Neutrophil (primary cell): ENCODE measurements around the gene MMP24.
A peak's percentile ranks its signal among the peaks of the same experiment; 100 is the strongest.
"Not testable (repeated sequence)": the region's sequence is repeated elsewhere in the genome, so short reads cannot be mapped to it uniquely, and the experiment has no call there.

Experiments used
- H3K27ac ChIP-seq: fragments of 200-600 bp; sonication (generic); 2 replicates; pipeline ENCODE4 v1.5.1; 2016; ENCODE audit warnings: mild to moderate bottlenecking, moderate library complexity
- H3K27me3 ChIP-seq: fragments of 200-600 bp; sonication (generic); 2 replicates; pipeline ENCODE4 v1.6.0; 2016; ENCODE audit warnings: mild to moderate bottlenecking
- H3K36me3 ChIP-seq: fragments of 200-600 bp; sonication (generic); 2 replicates; pipeline ENCODE4 v1.5.1; 2017
- H3K4me1 ChIP-seq, 2 experiments: fragments of 200-600 bp in 1 of 2; sonication (generic) in 1 of 2; 1 replicate in 1 of 2; 2 replicates in 1 of 2; pipeline versions ENCODE4 v1.5.1 to v1.6.1; 2013 to 2016; ENCODE audit warnings: low read depth in 1 of 2, low read length in 1 of 2, mild to moderate bottlenecking in 1 of 2, moderate library complexity in 1 of 2; ENCODE audit not compliant: control insufficient read depth in 1 of 2, insufficient read depth in 1 of 2
- H3K4me3 ChIP-seq, 2 experiments: fragments of 200-600 bp in 1 of 2; sonication (generic) in 1 of 2; 1 replicate in 1 of 2; 2 replicates in 1 of 2; pipeline ENCODE4 v1.5.1; 2013 to 2016; ENCODE audit warnings: low read depth in 1 of 2, low read length in 1 of 2, mild to moderate bottlenecking in 1 of 2, moderate library complexity in 1 of 2
- H3K9me3 ChIP-seq: fragments of 200-600 bp; sonication (generic); 2 replicates; pipeline ENCODE4 v1.5.1; 2016
- TF ChIP-seq, protein P1 (sequence below): fragments of 200-600 bp; sonication (generic); IDR thresholded peaks from 2 replicates; pipeline ENCODE4 v1.5.1; 2016; ENCODE audit warnings: antibody characterized with exemption

Gene MMP24

DNA sequence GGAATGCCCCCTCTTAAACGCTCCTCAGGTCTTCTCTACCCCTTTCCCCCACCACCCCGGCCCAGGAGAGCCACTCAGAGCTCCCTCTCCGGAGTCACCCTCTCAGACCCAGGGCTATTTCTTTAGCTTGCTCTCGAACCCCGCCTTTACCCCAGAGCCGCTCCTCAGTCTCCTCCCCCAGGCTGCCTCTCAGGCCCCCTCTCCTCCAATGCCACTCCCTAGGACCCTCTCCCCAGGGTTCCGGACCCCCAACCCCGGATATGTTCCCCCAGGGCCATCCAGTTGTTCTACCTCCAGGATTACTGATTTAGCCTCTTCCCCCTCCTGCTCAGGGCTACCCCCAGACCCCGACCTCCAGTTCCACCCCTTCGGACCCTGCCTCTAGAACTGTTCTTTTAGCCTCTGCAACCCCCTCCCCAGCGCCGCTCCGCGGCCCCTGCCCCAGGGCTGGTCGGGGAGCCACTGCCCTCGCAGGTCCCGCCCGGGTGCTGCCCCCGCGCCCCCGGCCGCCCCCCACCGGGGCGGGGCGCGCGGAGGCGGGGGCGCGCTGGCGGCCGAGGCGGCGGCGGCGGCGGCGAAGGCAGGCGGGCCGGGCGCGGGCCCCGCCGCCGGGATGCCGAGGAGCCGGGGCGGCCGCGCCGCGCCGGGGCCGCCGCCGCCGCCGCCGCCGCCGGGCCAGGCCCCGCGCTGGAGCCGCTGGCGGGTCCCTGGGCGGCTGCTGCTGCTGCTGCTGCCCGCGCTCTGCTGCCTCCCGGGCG is at the start of gene MMP24:
Gene MMP24 (plus strand): TSS at position 565 of the 758 bp plus-strand sequence. CDS start 49 bp downstream, at position 614.
- peaks cover 59% of the 10 kb centered on the region for H3K27me3 ChIP-seq
- peaks cover 0 to 8% of the 10 kb centered on the region in 2 experiments for H3K4me1 ChIP-seq
- TF ChIP-seq, protein P1, sequence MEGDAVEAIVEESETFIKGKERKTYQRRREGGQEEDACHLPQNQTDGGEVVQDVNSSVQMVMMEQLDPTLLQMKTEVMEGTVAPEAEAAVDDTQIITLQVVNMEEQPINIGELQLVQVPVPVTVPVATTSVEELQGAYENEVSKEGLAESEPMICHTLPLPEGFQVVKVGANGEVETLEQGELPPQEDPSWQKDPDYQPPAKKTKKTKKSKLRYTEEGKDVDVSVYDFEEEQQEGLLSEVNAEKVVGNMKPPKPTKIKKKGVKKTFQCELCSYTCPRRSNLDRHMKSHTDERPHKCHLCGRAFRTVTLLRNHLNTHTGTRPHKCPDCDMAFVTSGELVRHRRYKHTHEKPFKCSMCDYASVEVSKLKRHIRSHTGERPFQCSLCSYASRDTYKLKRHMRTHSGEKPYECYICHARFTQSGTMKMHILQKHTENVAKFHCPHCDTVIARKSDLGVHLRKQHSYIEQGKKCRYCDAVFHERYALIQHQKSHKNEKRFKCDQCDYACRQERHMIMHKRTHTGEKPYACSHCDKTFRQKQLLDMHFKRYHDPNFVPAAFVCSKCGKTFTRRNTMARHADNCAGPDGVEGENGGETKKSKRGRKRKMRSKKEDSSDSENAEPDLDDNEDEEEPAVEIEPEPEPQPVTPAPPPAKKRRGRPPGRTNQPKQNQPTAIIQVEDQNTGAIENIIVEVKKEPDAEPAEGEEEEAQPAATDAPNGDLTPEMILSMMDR = no peak
- H3K36me3 ChIP-seq = no peaks in the 10 kb centered on the region
- H3K27ac ChIP-seq = no peak within 1 kb of the TSS
- H3K9me3 ChIP-seq = no peaks in the 10 kb centered on the region
- peak within 1 kb of the TSS in 1 of 2 experiments; percentile 14 for H3K4me3 ChIP-seq

DNA sequence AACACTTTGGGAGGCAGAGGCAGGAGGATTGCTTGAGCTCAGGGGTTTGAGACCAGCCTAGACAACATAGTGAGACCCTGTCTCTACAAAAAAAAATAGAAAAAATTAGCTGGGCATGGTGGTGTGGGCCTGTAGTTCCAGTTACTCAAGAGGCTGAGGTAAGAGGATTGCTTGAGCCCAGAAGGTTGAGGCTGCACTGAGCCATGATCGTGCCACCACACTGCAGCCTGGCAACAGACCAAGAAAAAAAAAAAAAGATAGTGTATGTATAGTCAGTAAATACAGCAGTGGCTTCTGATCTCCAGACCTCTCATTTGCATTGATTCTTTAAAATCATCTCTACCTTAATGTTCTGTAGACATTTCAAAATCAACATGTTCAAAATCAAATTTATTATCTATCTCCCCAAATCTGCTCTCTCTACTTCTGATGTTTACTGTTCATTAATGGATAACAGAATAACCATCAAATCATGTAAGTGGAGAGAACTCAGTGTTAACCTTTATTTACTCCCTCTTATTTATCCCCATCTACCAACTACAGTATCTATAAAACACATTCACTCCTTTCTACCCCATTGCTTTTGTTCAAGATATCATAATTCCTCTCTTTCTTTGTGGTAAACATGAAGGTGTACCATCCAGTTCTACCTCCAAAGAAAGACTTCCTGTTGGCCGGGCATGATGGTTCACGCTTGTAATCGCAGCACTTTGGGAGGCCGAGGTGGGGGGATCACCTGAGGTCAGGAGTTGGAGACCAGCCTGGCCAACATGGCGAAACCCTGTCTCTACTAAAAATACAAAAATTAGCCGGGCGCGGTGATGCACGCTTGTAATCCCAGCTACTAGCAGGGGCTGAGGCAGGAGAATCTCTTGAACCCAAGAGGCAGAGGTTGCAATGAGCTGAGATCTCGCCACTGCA is 46.9 kb upstream of the MMP24 start:
- H3K4me3 ChIP-seq = no peak overlapping the region
- no peaks in the 10 kb centered on the region for H3K36me3 ChIP-seq
- TF ChIP-seq, protein P1 = no peak
- no peak overlapping the region for H3K27ac ChIP-seq
- no peaks in the 10 kb centered on the region for H3K4me1 ChIP-seq
- no peaks in the 10 kb centered on the region for H3K9me3 ChIP-seq
- no peaks in the 10 kb centered on the region for H3K27me3 ChIP-seq

DNA sequence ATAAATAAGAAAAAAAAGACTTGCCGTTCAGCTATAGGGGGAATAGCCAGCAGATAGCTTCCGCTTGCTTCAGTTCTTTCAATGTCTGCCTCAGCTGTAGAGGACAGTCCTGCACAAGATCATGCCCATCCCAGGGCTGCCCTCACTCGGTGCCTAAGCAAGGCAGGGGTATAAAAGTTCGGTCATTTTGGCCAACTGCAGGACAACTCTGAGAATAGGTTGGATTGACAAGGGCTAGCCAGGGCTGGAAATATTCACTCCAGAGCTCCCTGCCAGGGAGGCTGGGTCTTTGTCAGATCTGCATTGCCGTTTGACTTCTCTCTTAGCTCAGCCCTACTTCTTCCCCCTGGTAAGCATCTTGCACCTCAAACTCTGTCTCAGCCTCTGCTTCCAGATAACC is 46.2 kb upstream of the MMP24 start:
- TF ChIP-seq, protein P1 = no peak
- Histone ChIP-seq H3K36me3 (no peaks in the 10 kb centered on the region), H3K27me3 (no peaks in the 10 kb centered on the region)

DNA sequence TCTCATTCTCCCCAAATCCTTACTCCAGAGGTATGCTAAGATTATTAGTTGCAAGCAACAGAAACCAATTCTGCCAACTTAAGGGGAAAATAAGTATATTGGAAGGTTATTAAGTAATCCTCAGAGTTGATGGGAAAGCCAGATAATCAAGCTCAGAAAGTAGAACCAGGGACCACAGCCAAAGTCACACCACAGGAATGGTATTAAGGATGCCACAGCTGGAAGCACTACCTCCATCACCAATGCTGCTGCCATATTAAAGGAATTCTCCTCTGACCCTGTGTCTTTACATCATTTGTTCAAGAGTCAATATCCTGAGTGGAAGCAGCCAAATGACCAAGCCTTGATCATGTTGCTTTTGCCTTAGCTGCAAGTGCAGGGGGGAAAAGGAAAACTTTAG is 44.8 kb upstream of the MMP24 start:
- no peak overlapping the region for H3K4me3 ChIP-seq
- H3K27me3 ChIP-seq = no peaks in the 10 kb centered on the region
- H3K4me1 ChIP-seq = no peaks in the 10 kb centered on the region
- no peaks in the 10 kb centered on the region for H3K9me3 ChIP-seq
- no peaks in the 10 kb centered on the region for H3K36me3 ChIP-seq
- H3K27ac ChIP-seq = no peak overlapping the region
- TF ChIP-seq, protein P1 = no peak

More for the DNA sequence above, 46.2 kb upstream of the MMP24 start:
- H3K4me3 ChIP-seq = no peak overlapping the region
- H3K9me3 ChIP-seq = no peaks in the 10 kb centered on the region
- no peak overlapping the region for H3K27ac ChIP-seq
- no peaks in the 10 kb centered on the region for H3K4me1 ChIP-seq

DNA sequence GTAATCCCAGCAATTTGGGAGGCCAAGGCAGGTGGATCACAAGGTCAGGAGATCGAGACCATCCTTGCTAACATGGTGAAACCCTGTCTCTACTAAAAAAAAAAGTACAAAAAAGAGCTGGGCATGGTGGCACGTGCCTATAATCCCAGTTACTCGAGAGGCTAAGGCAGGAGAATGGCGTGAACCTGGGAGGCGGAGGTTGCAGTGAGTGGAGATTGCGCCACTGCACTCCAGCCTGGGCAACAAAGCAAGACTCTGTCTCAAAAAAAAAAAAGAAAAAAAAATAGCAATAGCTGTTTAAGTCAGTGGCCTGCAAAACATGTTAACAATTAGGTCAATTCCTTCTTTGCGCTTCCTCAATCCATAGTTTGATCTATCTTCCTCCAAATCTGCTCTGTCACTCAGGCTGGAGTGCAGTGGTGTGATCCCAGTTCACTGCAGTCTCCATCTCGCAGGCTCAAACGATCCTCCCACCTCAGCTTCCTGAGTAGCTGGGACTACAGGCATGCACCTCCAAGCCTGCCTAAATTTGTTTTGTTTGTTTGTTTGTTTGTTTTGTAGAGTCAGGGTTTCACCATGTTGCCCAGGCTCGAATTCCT is 39.7 kb upstream of the MMP24 start:
- H3K36me3 ChIP-seq, H3K9me3 ChIP-seq, H3K4me1 ChIP-seq: not testable (repeated sequence)

More for the DNA sequence above, 39.7 kb upstream of the MMP24 start:
- H3K27me3 ChIP-seq, H3K4me3 ChIP-seq, H3K27ac ChIP-seq: not testable (repeated sequence)
